Suprapubic skin (tissue), 4 donors: Measurements from ENCODE around the gene EPB41L1. TPM values are rescaled to one million over a fixed set of nuclear protein-coding genes. Genes with fewer than 3 reads are reported as not detected.

ENCODE experiments used
- DNase-seq, 2 donors: peaks; one replicate each; pipeline ENCODE4 v3.0.0-alpha.2; 2019; ENCODE audit warnings: low spot score in 2 of 2
- H3K27ac ChIP-seq: fragments of 200-600 bp; sonication (generic); one replicate; pipeline ENCODE4 v1.5.1; 2019
- H3K27me3 ChIP-seq: fragments of 200-600 bp; sonication (generic); one replicate; pipeline ENCODE4 v1.5.1; 2019
- H3K36me3 ChIP-seq: fragments of 200-600 bp; sonication (generic); one replicate; pipeline ENCODE4 v1.5.1; 2019
- H3K4me1 ChIP-seq: fragments of 200-600 bp; sonication (generic); one replicate; pipeline ENCODE4 v1.5.1; 2019
- H3K4me3 ChIP-seq: fragments of 200-600 bp; sonication (generic); one replicate; pipeline ENCODE4 v1.5.1; 2019; ENCODE audit warnings: mild to moderate bottlenecking
- H3K9me3 ChIP-seq: fragments of 200-600 bp; sonication (generic); one replicate; pipeline ENCODE4 v1.5.1; 2019
- EP300 ChIP-seq: sonication (generic); formaldehyde crosslinking; IDR thresholded peaks from one replicate; pipeline ENCODE4 v1.6.1; 2017; ENCODE audit warnings: antibody characterized with exemption
- POLR2A ChIP-seq, 2 donors: fragments of 450-650 bp; IDR thresholded peaks; one replicate each; pipeline ENCODE4 v1.6.1; 2017; ENCODE audit warnings: antibody characterized with exemption in 2 of 2, mild to moderate bottlenecking in 2 of 2, moderate library complexity in 2 of 2
- POLR2AphosphoS5 ChIP-seq, 3 donors: sonication (generic); formaldehyde crosslinking; IDR thresholded peaks; one replicate each; pipeline ENCODE4 v1.6.1; 2017; ENCODE audit warnings: antibody characterized with exemption in 3 of 3
- WGBS: methylation state at CpG from one replicate; pipeline ENCODE4 v1.1.5; 2018; 5-methylcytosine and 5-hydroxymethylcytosine counted together
- total RNA-seq, 4 donors: library from RNA; depleted of rRNA; stranded (reverse); fragments of >200 nt; gene quantifications; one replicate each; pipeline ENCODE4 v1.1.0, GENCODE V29; 2016
- TF ChIP-seq, protein P1 (sequence below), 2 donors: fragments of 200-600 bp in 1 of 2; fragments of 450-650 bp in 1 of 2; sonication (generic) in 1 of 2; IDR thresholded peaks; one replicate each; pipeline ENCODE4 v1.5.1; 2016 to 2019; ENCODE audit warnings: antibody characterized with exemption in 2 of 2, mild to moderate bottlenecking in 1 of 2, moderate library complexity in 1 of 2

EPB41L1 gene
- total RNA-seq, 4 donors from 2014 or later, result 14.3 to 27.9 (median 21.4) TPM

DNA sequence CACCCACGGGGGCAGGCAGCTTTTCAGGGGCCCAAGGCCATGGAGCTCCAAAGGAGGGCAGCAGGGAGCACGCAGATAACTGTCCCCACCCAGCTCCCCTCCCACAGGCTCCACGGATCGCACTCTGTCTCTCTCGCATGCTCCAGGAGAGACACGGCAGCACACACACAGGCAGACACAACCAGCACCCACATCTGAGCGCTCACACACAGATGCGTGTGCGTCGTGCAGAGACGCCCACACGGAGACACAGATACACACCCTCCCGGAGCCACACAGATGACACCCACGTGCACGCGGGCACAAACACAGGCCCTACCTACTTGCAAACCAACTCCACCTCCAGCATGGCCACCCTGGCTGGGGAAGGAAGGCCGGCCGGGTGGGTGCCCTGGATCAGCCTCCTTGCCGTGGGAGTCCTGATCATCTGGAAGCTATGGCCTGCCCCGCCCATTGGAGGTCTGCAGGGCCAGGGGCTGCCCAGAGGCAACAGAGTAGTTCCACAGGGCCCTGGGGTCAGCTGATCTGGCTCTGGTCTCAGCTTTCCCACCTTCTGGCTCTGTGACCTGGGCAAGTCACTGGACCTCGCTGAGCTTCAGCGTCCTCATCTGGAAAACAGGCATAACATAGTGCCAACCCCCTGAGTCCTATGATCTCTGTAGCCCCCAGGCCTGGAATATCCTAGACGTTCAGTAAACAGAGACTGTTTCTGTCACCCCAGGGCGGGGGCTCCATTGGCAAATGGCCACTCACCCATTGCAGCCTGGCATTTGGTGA lies 113.3 kb downstream of the EPB41L1 start:
- H3K36me3 ChIP-seq, result no peaks in the 10 kb centered on the region
- no peaks in the 10 kb centered on the region for H3K4me1 ChIP-seq
- H3K4me3 ChIP-seq, result no peak overlapping the region
- DNase-seq, result no peak
- WGBS, result 83% methylated on average over 12 of the region's 24 CpGs
- H3K27ac ChIP-seq, result no peak overlapping the region
- TF ChIP-seq EP300, result no peak
- TF ChIP-seq, protein P1, sequence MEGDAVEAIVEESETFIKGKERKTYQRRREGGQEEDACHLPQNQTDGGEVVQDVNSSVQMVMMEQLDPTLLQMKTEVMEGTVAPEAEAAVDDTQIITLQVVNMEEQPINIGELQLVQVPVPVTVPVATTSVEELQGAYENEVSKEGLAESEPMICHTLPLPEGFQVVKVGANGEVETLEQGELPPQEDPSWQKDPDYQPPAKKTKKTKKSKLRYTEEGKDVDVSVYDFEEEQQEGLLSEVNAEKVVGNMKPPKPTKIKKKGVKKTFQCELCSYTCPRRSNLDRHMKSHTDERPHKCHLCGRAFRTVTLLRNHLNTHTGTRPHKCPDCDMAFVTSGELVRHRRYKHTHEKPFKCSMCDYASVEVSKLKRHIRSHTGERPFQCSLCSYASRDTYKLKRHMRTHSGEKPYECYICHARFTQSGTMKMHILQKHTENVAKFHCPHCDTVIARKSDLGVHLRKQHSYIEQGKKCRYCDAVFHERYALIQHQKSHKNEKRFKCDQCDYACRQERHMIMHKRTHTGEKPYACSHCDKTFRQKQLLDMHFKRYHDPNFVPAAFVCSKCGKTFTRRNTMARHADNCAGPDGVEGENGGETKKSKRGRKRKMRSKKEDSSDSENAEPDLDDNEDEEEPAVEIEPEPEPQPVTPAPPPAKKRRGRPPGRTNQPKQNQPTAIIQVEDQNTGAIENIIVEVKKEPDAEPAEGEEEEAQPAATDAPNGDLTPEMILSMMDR (IDR thresholded peaks at IDR 0.05), result no peak
- TF ChIP-seq POLR2A (IDR thresholded peaks at IDR 0.05), result no peak
- TF ChIP-seq POLR2AphosphoS5 (IDR thresholded peaks at IDR 0.05), result no peak
- no peaks in the 10 kb centered on the region for H3K27me3 ChIP-seq
- H3K9me3 ChIP-seq, result no peaks in the 10 kb centered on the region

- Histone ChIP-seq H3K36me3 (no peaks in the 10 kb centered on the region), H3K27ac (no peak overlapping the region), H3K4me3 (no peak overlapping the region), H3K4me1 (no peaks in the 10 kb centered on the region), H3K9me3 (no peaks in the 10 kb centered on the region), H3K27me3 (peaks cover 3% of the 10 kb centered on the region)
- DNase-seq, result no peak
- WGBS, result 55% methylated on average over 9 of the region's 10 CpGs
- TF ChIP-seq EP300 (no peak), POLR2A (IDR thresholded peaks at IDR 0.05) (no peak)
Observed at GRCh38 chr20:36268440-36269342, 114.2 kb downstream of the EPB41L1 start.

- Histone ChIP-seq H3K27me3 (peaks cover 11% of the 10 kb centered on the region), H3K4me3 (no peak overlapping the region), H3K9me3 (no peaks in the 10 kb centered on the region), H3K4me1 (no peaks in the 10 kb centered on the region), H3K27ac (no peak overlapping the region), H3K36me3 (no peaks in the 10 kb centered on the region)
- DNase-seq, result no peak
- TF ChIP-seq, protein P1 (IDR thresholded peaks at IDR 0.05), result no peak
- TF ChIP-seq POLR2A (IDR thresholded peaks at IDR 0.05) (no peak), EP300 (no peak), POLR2AphosphoS5 (IDR thresholded peaks at IDR 0.05) (no peak)
- 89% methylated on average over 2 of the region's 2 CpGs for WGBS
Observed at GRCh38 chr20:36269507-36269906, 115.0 kb downstream of the EPB41L1 start.

- 84% methylated on average over 20 of the region's 20 CpGs for WGBS
- DNase-seq, result no peak
- H3K27ac ChIP-seq, result no peak overlapping the region
- H3K4me3 ChIP-seq, result no peak overlapping the region
- no peaks in the 10 kb centered on the region for H3K36me3 ChIP-seq
- H3K27me3 ChIP-seq, result peaks cover 13% of the 10 kb centered on the region
- no peaks in the 10 kb centered on the region for H3K4me1 ChIP-seq
- TF ChIP-seq POLR2A (IDR thresholded peaks at IDR 0.05) (no peak), EP300 (no peak), POLR2AphosphoS5 (IDR thresholded peaks at IDR 0.05) (no peak)
- TF ChIP-seq, protein P1 (IDR thresholded peaks at IDR 0.05), result no peak
- no peaks in the 10 kb centered on the region for H3K9me3 ChIP-seq
Observed at GRCh38 chr20:36270744-36271638, 116.5 kb downstream of the EPB41L1 start.
